Vagina (tissue), 2 donors: Measurements from ENCODE around the gene TMEM260.

Experiments
- POLR2A ChIP-seq, 2 donors: fragments of 450-650 bp; IDR thresholded peaks; one replicate each; pipeline ENCODE4 v1.6.1; 2017; ENCODE audit warnings: antibody characterized with exemption in 2 of 2, mild to moderate bottlenecking in 2 of 2, moderate library complexity in 2 of 2
- TF ChIP-seq, protein P1 (sequence below), 3 experiments: fragments of 450-650 bp in 2 of 3; fragments of 200-600 bp in 1 of 3; sonication (generic) in 1 of 3; IDR thresholded peaks; one replicate each; pipeline ENCODE4 v1.5.1; 2017 to 2019; ENCODE audit warnings: antibody characterized with exemption in 3 of 3, mild to moderate bottlenecking in 2 of 3, moderate library complexity in 2 of 3

- TF ChIP-seq, protein P1, sequence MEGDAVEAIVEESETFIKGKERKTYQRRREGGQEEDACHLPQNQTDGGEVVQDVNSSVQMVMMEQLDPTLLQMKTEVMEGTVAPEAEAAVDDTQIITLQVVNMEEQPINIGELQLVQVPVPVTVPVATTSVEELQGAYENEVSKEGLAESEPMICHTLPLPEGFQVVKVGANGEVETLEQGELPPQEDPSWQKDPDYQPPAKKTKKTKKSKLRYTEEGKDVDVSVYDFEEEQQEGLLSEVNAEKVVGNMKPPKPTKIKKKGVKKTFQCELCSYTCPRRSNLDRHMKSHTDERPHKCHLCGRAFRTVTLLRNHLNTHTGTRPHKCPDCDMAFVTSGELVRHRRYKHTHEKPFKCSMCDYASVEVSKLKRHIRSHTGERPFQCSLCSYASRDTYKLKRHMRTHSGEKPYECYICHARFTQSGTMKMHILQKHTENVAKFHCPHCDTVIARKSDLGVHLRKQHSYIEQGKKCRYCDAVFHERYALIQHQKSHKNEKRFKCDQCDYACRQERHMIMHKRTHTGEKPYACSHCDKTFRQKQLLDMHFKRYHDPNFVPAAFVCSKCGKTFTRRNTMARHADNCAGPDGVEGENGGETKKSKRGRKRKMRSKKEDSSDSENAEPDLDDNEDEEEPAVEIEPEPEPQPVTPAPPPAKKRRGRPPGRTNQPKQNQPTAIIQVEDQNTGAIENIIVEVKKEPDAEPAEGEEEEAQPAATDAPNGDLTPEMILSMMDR (IDR thresholded peaks at IDR 0.05), result no peak
- TF ChIP-seq POLR2A (IDR thresholded peaks at IDR 0.05), result no peak
Observed at GRCh38 chr14:56594428-56594827, 14.8 kb downstream of the TMEM260 start.
